Activated naive CD8-positive, alpha-beta T cell treated with anti-CD3 and anti-CD28 coated beads, Interleukin-2, amount 10 ng/mL, durations not matched to agents 7 days and 5 days (primary cell): ENCODE results near the gene RPS24. TPM values are rescaled to one million over a fixed set of nuclear protein-coding genes. Genes with fewer than 3 reads are reported as not detected.

ENCODE experiments used
- ATAC-seq: fragments of 150-1000 bp; cut with Tn5 transposase; one replicate; pipeline ENCODE4 v1.10.0; 2021; ENCODE audit warnings: low read depth, moderate library complexity
- POLR2A ChIA-PET: fragments of 350-600 bp; sonication (Branson Sonifier 250); formaldehyde crosslinking; loops from one replicate; lab custom pipeline; 2021; ENCODE audit warnings: antibody characterized with exemption; lab: Charles Lee
- DNase-seq: peaks from one replicate; pipeline ENCODE4 v3.0.0; 2021
- H3K27ac Mint-ChIP-seq: one replicate; pipeline ENCODE4 v1.8.0; 2022; ENCODE audit warnings: mild to moderate bottlenecking, mixed read lengths
- H3K27me3 Mint-ChIP-seq: one replicate; pipeline ENCODE4 v1.8.0; 2022; ENCODE audit warnings: mild to moderate bottlenecking, moderate library complexity, mixed read lengths
- H3K36me3 Mint-ChIP-seq: one replicate; pipeline ENCODE4 v1.8.0; 2021; ENCODE audit warnings: mild to moderate bottlenecking, mixed read lengths
- H3K4me1 Mint-ChIP-seq: one replicate; pipeline ENCODE4 v1.8.0; 2021; ENCODE audit warnings: mixed read lengths
- H3K4me3 Mint-ChIP-seq: one replicate; pipeline ENCODE4 v1.8.0; 2022; ENCODE audit warnings: mild to moderate bottlenecking, moderate library complexity, mixed read lengths
- H3K9me3 Mint-ChIP-seq: one replicate; pipeline ENCODE4 v1.8.0; 2021; ENCODE audit warnings: mixed read lengths
- total RNA-seq, 2 experiments: library from RNA; stranded (reverse); gene quantifications; one replicate each; pipeline ENCODE4 v1.2.3, GENCODE V29; 2021

RPS24 gene
- total RNA-seq, 2 experiments from 2014 or later = 1,523 to 1,613 TPM

DNA sequence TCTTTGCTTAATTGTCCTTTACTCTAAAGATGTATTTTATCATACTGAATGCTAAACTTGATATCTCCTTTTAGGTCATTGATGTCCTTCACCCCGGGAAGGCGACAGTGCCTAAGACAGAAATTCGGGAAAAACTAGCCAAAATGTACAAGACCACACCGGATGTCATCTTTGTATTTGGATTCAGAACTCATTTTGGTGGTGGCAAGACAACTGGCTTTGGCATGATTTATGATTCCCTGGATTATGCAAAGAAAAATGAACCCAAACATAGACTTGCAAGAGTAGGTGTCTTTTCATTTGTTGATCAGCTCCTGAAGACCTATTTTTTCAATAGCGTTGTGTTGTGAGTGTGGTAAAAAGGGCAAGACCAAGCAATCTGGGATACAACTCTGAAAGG, 1.8 kb downstream of the RPS24 start:
- Mint-ChIP-seq H3K27me3 (no peaks in the 10 kb centered on the region), H3K4me1 (peaks cover 35% of the 10 kb centered on the region), H3K9me3 (no peaks in the 10 kb centered on the region), H3K36me3 (peaks cover 46% of the 10 kb centered on the region), H3K27ac (no peak overlapping the region), H3K4me3 (peak overlapping the region; percentile 90)
- POLR2A ChIA-PET = no interaction called here
- DNase-seq (no peak), ATAC-seq (no peak)

DNA sequence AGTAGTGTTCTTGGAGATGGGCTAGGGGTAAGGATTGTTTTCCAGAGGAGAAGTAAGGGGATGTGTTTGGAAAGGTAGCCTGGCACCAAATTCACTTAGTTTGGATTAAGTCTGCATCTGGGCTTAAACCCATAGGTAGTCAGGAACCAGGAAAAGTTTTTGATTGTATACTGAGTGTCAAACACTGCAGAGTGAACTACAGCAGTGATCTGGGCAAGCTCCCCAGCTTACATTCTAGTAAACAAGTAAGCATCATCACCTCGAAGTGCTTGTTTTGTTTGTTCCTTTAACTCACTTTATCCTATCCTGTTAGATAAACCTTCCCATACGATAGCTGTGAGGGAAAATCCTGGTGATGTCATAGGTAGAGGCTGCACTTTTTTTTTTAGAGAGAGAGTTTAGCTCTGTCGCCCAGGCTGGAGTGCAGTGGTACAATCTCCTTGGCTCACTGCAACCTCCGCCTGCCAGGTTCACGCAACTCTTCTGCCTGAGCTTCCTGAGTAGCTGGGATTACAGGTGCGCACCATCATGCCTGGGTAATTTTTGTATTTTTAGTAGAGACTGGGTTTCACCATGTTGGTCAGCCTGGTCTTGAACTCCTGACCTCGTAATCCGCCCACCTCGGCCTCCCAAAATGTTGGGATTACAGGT, 2.4 kb downstream of the RPS24 start:
- ATAC-seq = no peak
- no peaks in the 10 kb centered on the region for H3K9me3 Mint-ChIP-seq
- no peak for DNase-seq
- no peaks in the 10 kb centered on the region for H3K27me3 Mint-ChIP-seq
- peaks cover 52% of the 10 kb centered on the region for H3K36me3 Mint-ChIP-seq
- H3K27ac Mint-ChIP-seq = peak overlapping the region; percentile 64
- peak overlapping the region; percentile 90 for H3K4me3 Mint-ChIP-seq
- peaks cover 39% of the 10 kb centered on the region for H3K4me1 Mint-ChIP-seq
- POLR2A ChIA-PET = no interaction called here

- peaks cover 63% of the 10 kb centered on the region for H3K36me3 Mint-ChIP-seq
- no peaks in the 10 kb centered on the region for H3K9me3 Mint-ChIP-seq
- POLR2A ChIA-PET = no interaction called here
- peak overlapping the region; percentile 46 for H3K4me3 Mint-ChIP-seq
- peaks cover 45% of the 10 kb centered on the region for H3K4me1 Mint-ChIP-seq
- ATAC-seq (no peak), DNase-seq (no peak)
- H3K27ac Mint-ChIP-seq = no peak overlapping the region
- H3K27me3 Mint-ChIP-seq = no peaks in the 10 kb centered on the region
Measured at GRCh38 chr10:78038105-78038504, 4.4 kb downstream of the RPS24 start.

DNA sequence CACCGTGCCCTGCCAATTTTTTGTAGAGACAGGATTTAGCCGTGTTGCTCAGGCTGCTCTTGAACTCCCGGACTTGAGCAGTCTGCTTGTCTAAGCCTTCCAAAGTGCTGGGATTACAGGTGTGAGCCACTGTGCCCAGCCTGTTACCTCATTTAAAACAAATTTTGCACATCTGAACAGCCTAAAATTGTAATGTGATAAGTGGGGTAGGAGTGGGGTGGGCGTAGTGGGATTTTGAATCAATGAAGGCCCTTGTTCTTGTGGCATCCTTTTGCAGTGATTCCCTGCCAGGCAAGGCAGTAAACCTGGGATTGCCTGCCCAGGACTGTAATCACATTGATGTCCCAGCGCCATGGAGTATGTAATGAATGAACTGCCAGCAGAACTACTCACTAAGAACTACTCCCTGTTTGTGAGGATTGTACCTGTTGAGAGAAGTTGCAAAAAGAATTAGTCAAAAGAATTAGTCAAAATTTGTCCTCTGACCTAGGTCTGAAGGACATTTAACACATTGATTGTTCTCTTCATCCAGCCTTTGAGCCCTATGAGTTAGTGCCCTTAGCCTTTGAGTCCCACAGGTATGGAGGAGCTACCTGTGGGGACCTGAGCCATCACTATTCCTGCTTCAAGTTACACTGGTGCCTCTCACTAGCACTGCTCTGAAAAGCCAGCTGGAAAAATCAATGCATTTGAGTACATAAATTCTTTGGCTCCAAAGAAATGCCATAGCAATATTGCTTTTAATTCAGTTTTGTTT, 5.3 kb downstream of the RPS24 start:
- Mint-ChIP-seq H3K27me3 (no peaks in the 10 kb centered on the region), H3K27ac (no peak overlapping the region), H3K4me1 (peaks cover 45% of the 10 kb centered on the region), H3K4me3 (peak overlapping the region; percentile 9), H3K36me3 (peaks cover 66% of the 10 kb centered on the region), H3K9me3 (no peaks in the 10 kb centered on the region)
- POLR2A ChIA-PET = no interaction called here
- DNase-seq = no peak
- no peak for ATAC-seq

GRCh38 chr10:78039743-78040142, 6.1 kb downstream of the RPS24 start:
- Mint-ChIP-seq H3K27ac (peak overlapping the region; percentile 4), H3K4me3 (no peak overlapping the region), H3K4me1 (peaks cover 42% of the 10 kb centered on the region), H3K36me3 (peaks cover 60% of the 10 kb centered on the region), H3K9me3 (no peaks in the 10 kb centered on the region), H3K27me3 (no peaks in the 10 kb centered on the region)
- POLR2A ChIA-PET = interaction anchor here (1.2 kb wide), 1 partner anchor 1109 kb away, joined by 3 read pairs; no protein-coding TSS in a partner anchor
- no peak for DNase-seq
- ATAC-seq = no peak

DNA sequence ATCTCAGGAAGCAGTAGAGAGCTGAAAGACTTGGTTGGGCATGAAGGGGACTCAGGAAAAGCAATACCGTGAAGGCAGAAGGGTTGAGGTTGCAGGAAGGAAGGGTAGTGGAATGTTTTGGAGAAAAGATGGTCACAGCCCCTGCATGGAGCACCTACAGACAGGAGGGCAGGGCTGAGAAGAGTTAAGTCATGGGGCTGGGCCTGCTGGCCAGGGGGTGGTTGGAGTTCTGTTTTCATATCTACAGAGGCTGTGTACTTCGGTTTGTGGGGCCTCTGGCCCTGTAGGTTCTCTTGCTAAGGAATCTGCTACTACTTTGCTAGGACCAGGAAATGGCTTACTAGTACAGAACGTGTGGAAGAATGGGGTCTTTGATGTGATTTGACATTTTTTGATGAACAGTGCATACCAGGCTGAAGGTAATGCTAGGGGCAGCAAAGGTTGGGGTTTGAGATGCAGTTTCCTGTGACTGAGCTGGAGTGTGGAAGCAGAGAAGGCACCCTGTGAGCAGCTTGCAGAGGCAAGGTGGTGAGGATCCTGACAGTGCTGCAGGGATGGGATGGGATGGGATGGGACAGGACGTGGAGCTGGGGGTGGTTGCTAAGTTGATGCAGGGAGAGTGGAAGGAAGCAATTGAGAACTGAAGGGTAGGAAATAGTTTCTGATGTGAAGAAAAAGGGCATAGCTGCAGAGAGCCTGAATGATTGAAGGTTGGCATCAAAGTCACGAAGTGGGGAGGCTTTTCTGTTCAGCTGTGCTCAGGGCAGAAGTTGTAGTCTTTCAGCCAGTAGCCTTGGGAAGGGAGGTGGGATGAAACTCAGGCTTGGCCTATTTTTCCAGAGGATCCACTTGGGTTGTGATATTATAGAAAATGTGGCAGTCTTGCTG, 7.8 kb downstream of the RPS24 start:
- POLR2A ChIA-PET = interaction anchor here (1.2 kb wide), 1 partner anchor 1107 kb away, joined by 3 read pairs; no protein-coding TSS in a partner anchor
- H3K27ac Mint-ChIP-seq = peak overlapping the region; percentile 49
- peaks cover 44% of the 10 kb centered on the region for H3K36me3 Mint-ChIP-seq
- no peak for ATAC-seq
- H3K27me3 Mint-ChIP-seq = no peaks in the 10 kb centered on the region
- H3K4me3 Mint-ChIP-seq = no peak overlapping the region
- DNase-seq = no peak
- peaks cover 31% of the 10 kb centered on the region for H3K4me1 Mint-ChIP-seq
- no peaks in the 10 kb centered on the region for H3K9me3 Mint-ChIP-seq

GRCh38 chr10:78042058-78042751, 8.5 kb downstream of the RPS24 start:
- Mint-ChIP-seq H3K27me3 (no peaks in the 10 kb centered on the region), H3K36me3 (peaks cover 37% of the 10 kb centered on the region), H3K4me1 (peaks cover 27% of the 10 kb centered on the region), H3K9me3 (no peaks in the 10 kb centered on the region), H3K27ac (peak overlapping the region; percentile 66), H3K4me3 (no peak overlapping the region)
- POLR2A ChIA-PET = interaction anchor here (0.7 to 0.8 kb wide), 2 partner anchors 8 to 260 kb away, joined by 3 to 4 read pairs; partner anchors contain the start of gene RPS24
- no peak for ATAC-seq
- no peak for DNase-seq

- H3K4me1 Mint-ChIP-seq = peaks cover 29% of the 10 kb centered on the region
- H3K27me3 Mint-ChIP-seq = no peaks in the 10 kb centered on the region
- H3K36me3 Mint-ChIP-seq = peaks cover 33% of the 10 kb centered on the region
- no peak overlapping the region for H3K4me3 Mint-ChIP-seq
- ATAC-seq = no peak
- POLR2A ChIA-PET = interaction anchor here (0.5 to 1.0 kb wide), 4 partner anchors 9 to 395 kb away, joined by 3 to 4 read pairs (median 3); partner anchors contain the start of gene RPS24
- H3K27ac Mint-ChIP-seq = peak overlapping the region; percentile 39
- DNase-seq = no peak
- no peaks in the 10 kb centered on the region for H3K9me3 Mint-ChIP-seq
Measured at GRCh38 chr10:78042752-78043104, 9.1 kb downstream of the RPS24 start.

GRCh38 chr10:78044179-78044578, 10.5 kb downstream of the RPS24 start:
- Mint-ChIP-seq H3K4me1 (peaks cover 28% of the 10 kb centered on the region), H3K4me3 (no peak overlapping the region), H3K36me3 (peaks cover 25% of the 10 kb centered on the region), H3K27me3 (no peaks in the 10 kb centered on the region), H3K9me3 (no peaks in the 10 kb centered on the region), H3K27ac (no peak overlapping the region)
- POLR2A ChIA-PET = no interaction called here
- DNase-seq (no peak), ATAC-seq (no peak)

DNA sequence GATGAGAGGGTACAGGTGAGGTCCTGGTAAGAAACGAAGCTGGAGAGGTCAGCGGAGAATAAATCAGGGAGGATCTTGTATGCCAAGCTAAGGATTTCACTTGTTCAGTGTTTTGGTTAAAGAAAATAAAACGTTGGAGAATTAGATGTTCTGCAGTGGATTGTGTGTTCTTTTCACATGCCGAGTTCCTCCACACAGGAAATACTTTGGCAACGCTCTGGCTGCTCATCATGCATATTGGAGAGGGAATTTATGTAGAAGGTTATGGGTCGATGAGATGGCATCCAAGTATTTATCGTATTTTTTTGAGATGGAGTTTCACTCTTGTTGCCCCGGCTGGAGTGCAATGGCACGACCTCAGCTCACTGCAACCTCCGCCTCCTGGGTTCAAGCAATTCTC, 11.0 kb downstream of the RPS24 start:
- H3K9me3 Mint-ChIP-seq = no peaks in the 10 kb centered on the region
- POLR2A ChIA-PET = no interaction called here

GRCh38 chr10:78045237-78045636, 11.6 kb downstream of the RPS24 start:
- POLR2A ChIA-PET = interaction anchor here (3.1 kb wide), 1 partner anchor 257 kb away, joined by 12 read pairs; no protein-coding TSS in a partner anchor
- Mint-ChIP-seq H3K36me3 (peaks cover 21% of the 10 kb centered on the region), H3K4me1 (peaks cover 26% of the 10 kb centered on the region), H3K27me3 (no peaks in the 10 kb centered on the region), H3K27ac (no peak overlapping the region), H3K9me3 (no peaks in the 10 kb centered on the region), H3K4me3 (no peak overlapping the region)
- ATAC-seq = no peak
- no peak for DNase-seq

More for the DNA sequence above, 11.0 kb downstream of the RPS24 start:
- no peaks in the 10 kb centered on the region for H3K27me3 Mint-ChIP-seq
- H3K27ac Mint-ChIP-seq = peak overlapping the region; percentile 32
- no peak overlapping the region for H3K4me3 Mint-ChIP-seq
- peaks cover 26% of the 10 kb centered on the region for H3K4me1 Mint-ChIP-seq
- peaks cover 23% of the 10 kb centered on the region for H3K36me3 Mint-ChIP-seq
- ATAC-seq (no peak), DNase-seq (no peak)

- POLR2A ChIA-PET = interaction anchor here (0.6 to 3.1 kb wide), 4 partner anchors 12 to 1153 kb away, joined by 4 to 12 read pairs (median 4); no protein-coding TSS in a partner anchor
- Mint-ChIP-seq H3K4me3 (no peak overlapping the region), H3K27ac (no peak overlapping the region), H3K36me3 (peaks cover 16% of the 10 kb centered on the region), H3K27me3 (no peaks in the 10 kb centered on the region), H3K4me1 (peaks cover 24% of the 10 kb centered on the region), H3K9me3 (no peaks in the 10 kb centered on the region)
- no peak for DNase-seq
- no peak for ATAC-seq
Measured at GRCh38 chr10:78045856-78046255, 12.2 kb downstream of the RPS24 start.
